HL-60/S4 (cell line): Measurements from ENCODE around the gene MGST2.

Source experiments
- in situ Hi-C: fragments of 300-500 bp; cut with MboI; formaldehyde crosslinking; loops from 2 replicates; pipeline ENCODE4 v1.14.3; 2022; ENCODE audit warnings: low sequenced_read_pairs

The MGST2 gene

GRCh38 chr4:139735381-139736273 lies 70.0 kb downstream of the MGST2 start:
- in situ Hi-C loops = loop anchor here (25.0 kb wide), 1 partner anchor 527 kb away; no protein-coding TSS in a partner anchor

DNA sequence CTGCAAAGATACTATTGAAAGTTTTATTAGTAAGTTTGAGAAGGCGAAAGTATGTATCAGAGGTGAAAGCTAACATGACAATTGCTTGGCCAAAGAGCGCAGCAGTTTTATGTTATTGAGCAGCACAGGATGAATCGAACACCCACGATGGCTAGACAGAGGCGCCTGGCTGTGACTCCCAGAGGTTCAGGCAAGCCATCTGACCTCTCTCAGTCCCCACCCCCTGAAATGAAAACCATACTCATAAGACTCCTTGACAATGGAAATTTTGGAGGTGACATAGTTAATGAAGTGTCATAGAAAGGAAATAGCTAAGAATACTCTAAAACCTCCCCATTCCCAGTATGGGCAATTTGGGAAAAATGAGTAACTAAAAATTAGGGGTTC lies 70.6 kb downstream of the MGST2 start:
- in situ Hi-C loops = loop anchor here (25.0 kb wide), 1 partner anchor 526 kb away; no protein-coding TSS in a partner anchor

GRCh38 chr4:139736661-139737060 lies 71.0 kb downstream of the MGST2 start:
- in situ Hi-C loops = loop anchor here (25.0 kb wide), 1 partner anchor 526 kb away; no protein-coding TSS in a partner anchor

DNA sequence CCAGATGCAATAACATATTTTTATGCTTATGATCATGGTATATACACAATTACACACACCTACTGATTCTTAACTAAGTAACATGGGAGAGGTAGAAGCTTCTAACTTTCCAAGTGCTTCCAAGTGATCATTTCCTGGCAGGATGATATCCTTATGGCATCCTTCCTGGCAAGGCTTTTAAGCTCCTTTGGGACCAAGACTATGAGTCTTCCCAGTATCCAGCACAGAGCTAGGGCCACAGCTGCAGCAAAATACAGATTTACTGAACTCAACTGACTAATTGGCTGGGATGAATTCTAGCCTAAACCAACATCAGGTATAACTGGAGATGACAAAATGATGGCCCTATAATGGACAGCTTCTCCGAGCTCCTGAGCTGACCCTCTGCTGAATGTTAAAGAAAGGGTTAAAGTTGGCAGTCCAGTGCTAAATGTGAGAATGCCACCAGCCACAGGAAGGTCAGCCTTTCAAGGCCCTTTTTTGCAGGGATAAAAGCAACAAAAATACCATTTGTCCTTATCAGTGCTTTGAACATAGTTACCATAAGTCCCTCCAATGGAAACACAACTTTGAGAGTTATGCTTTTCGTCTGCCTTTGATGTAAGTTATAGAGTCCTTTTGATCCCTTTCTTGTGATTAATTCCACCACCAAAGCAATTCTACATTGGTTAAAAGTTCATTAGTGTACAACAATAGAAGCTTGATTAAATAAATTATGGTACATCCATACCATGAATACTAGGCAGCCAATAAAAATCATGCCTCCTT lies 73.4 kb downstream of the MGST2 start:
- in situ Hi-C loops = loop anchor here (25.0 kb wide), 1 partner anchor 523 kb away; no protein-coding TSS in a partner anchor

DNA sequence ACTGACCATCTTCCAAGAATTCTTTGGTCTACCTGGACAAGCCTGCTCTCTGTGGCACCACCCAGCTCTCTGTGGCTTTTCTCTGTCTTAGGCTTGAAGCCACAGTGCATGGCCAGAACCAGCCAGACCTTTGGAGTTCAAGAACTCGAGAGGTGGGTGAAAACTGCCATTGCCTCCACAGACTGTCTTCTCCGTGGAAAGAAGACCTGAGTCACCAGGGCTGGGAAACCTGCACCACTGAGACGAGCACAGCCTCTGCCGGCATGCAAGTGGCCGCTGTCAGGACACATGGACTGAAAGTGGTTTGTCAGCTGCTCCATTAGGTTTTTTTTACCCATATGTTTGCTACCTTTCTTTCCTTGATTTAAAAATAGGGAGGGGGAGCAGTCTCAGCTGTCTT lies 74.5 kb downstream of the MGST2 start:
- in situ Hi-C loops = loop anchor here (25.0 kb wide), 1 partner anchor 522 kb away; no protein-coding TSS in a partner anchor

GRCh38 chr4:139740531-139741041 lies 75.0 kb downstream of the MGST2 start:
- in situ Hi-C loops = loop anchor here (25.0 kb wide), 1 partner anchor 522 kb away; no protein-coding TSS in a partner anchor

DNA sequence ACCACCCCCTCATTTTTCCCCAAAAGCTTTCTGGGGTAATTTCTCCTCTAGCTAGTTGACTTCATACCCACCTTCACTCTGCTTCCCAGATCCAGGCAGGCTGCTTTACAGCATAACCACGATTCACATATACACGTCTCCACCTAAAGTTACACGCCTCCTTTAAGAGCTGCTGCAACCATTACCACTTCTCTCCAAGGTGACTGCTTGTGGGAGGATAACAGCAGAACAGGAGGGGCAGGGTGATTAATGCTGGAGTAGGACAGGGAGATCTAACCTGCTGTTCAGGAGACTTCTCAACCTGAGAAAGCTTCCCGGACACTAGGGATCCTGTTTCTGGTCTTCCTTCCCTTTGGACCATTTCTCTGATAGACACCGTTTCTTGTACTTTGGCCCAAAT lies 77.4 kb downstream of the MGST2 start:
- in situ Hi-C loops = loop anchor here (25.0 kb wide), 1 partner anchor 519 kb away; no protein-coding TSS in a partner anchor

DNA sequence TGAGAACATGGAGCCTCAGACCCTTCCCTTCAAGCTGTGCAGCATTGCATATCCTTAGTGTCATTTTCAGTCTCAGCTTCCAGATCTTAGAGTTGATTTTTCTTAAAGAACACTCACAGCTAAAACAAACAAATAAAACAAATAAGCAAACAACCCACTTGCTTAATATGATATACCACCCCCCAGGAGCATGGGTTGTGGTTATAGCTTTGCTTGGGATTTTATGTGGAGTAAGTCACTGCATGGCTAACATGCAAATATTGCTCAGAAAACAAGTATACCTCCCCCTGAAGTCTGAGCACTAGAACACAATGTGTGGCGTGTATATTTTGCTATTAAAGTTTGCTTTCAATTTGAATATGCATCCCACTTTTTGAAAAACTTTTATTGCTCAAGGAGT lies 78.6 kb downstream of the MGST2 start:
- in situ Hi-C loops = loop anchor here (25.0 kb wide), 1 partner anchor 518 kb away; no protein-coding TSS in a partner anchor

DNA sequence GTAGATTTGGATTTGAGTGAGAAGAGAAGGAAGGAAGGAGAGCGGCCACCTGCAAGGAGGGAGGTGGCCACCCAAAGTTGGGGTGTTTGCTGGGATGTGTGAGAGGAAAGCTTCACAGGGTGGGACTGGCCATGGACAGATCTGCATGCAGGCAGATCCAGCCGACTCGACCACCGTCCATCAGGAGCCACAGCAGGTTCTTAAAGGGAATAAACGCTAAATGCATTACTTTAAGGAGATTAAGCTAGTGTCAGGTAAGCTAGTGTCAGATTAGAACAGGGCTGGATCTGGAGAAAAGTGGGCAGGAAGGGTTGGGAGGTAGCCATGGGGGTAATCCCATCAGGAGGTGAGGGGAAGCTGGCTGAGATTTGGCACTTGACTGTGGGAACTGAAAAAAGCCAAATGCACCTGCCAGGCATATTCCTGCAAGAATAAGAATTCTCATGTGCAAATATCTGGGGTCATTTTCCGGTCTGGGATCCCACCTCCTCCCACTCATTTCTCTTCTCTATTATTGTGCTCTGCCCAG lies 79.6 kb downstream of the MGST2 start:
- in situ Hi-C loops = loop anchor here (25.0 kb wide), 1 partner anchor 517 kb away; no protein-coding TSS in a partner anchor

GRCh38 chr4:139746431-139747171 lies 81.0 kb downstream of the MGST2 start:
- in situ Hi-C loops = loop anchor here (25.0 kb wide), 1 partner anchor 516 kb away; no protein-coding TSS in a partner anchor

GRCh38 chr4:139749338-139749737 lies 83.7 kb downstream of the MGST2 start:
- in situ Hi-C loops = loop anchor here (25.0 kb wide), 1 partner anchor 513 kb away; no protein-coding TSS in a partner anchor

- in situ Hi-C loops = loop anchor here (25.0 kb wide), 1 partner anchor 512 kb away; no protein-coding TSS in a partner anchor
Measured at GRCh38 chr4:139749835-139750498, 84.3 kb downstream of the MGST2 start.

DNA sequence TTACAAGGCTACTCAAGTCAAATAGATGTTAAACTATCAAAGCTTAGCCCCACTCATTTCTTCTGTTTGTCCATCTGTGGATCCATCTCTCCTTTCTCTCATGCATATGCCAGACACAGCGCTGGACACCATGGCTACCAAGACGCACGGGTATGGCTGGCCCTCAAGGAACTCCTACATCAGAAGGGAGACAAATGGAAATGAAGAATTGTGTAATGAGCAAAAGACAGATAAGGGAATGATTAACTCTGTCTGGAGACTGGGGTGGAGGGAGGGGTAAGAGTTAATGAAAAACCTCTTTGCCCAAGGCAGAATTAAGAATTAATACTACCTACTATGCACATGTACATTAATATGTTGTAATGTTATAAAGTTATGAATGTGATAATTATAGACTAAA lies 88.1 kb downstream of the MGST2 start:
- in situ Hi-C loops = no loop called here
